ENCODE results near the gene HOXD9.

HOXD9 gene

DNA sequence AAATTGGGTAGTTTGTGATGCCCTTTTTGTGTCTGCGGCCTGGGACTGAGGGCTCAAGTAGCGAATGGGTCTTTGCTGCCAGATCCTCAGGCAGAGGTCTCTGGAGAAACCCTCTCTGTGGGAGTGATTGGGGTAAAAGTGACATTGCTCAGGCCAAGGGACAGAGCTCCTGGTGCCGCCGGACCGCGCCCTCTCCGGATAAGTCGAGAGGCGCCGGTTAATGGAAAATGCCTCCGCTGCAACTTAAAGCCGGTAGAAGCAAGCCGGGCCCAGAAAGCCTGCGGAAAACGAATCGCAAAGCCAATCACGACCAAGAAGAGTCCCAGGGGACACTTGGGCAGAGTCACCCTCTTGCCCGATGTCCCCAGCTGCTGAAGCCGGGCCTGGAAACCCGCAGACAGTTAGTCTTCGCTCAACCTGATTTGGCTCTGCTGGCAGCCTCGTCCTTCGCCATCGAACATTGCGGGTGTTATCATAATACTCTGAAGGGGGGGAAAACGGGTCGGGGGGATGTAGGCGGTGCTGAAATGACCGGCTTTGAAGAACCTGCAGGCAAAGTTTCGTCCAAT lies 23.3 kb upstream of the HOXD9 start:
- no peak for DNase-seq

DNA sequence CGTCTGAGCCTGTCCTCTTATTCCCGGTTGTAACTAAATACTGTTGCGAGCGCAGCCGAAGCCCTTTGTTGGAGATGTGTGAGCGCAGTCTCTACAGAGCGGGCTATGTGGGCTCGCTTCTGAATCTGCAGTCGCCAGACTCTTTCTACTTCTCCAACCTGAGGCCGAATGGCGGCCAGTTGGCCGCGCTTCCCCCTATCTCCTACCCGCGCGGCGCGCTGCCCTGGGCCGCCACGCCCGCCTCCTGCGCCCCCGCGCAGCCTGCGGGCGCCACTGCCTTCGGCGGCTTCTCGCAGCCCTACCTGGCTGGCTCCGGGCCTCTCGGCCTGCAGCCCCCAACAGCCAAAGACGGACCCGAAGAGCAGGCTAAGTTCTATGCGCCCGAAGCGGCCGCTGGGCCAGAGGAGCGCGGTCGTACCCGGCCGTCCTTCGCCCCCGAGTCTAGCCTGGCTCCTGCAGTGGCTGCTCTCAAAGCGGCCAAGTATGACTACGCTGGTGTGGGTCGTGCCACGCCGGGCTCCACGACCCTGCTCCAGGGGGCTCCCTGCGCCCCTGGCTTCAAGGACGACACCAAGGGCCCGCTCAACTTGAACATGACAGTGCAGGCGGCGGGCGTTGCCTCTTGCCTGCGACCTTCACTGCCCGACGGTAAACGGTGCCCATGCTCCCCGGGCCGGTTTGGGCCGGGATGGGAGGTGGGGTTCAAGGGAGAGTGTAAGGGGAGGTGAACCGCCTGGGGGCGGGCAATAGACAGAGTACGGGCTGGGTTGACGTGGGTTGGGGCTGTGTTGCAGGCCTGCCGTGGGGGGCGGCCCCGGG lies 22.6 kb upstream of the HOXD9 start, which contains the start of gene HOXD12:
Gene HOXD12 (plus strand): TSS at position 68 of the 819 bp plus-strand sequence. CDS start 7 bp downstream, at position 75.
- DNase-seq = no peak

DNA sequence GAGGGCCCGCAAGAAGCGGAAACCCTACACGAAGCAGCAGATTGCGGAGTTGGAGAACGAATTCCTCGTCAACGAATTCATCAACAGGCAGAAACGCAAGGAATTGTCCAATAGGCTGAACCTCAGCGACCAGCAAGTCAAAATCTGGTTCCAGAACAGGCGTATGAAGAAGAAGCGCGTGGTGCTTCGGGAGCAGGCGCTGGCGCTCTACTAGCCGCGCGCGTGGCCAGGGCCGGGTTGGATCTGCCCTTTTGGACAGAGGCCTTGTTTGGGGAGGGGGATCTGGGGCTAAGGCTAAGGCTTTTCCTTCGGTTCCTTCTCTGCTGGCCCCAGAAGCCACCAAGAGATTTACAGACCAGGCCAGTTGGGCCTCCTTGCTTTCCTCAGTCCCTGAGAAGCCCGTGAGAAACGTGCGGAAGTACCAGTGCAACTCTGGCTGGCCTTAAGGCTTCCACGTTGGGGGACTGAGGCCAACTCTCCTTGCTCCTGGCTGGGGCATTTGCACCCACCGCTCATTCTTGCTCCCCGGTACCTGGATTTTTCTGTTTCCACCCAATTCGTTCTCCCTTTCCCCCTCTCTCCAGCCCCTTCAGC lies 21.9 kb upstream of the HOXD9 start:
- no peak for DNase-seq

DNA sequence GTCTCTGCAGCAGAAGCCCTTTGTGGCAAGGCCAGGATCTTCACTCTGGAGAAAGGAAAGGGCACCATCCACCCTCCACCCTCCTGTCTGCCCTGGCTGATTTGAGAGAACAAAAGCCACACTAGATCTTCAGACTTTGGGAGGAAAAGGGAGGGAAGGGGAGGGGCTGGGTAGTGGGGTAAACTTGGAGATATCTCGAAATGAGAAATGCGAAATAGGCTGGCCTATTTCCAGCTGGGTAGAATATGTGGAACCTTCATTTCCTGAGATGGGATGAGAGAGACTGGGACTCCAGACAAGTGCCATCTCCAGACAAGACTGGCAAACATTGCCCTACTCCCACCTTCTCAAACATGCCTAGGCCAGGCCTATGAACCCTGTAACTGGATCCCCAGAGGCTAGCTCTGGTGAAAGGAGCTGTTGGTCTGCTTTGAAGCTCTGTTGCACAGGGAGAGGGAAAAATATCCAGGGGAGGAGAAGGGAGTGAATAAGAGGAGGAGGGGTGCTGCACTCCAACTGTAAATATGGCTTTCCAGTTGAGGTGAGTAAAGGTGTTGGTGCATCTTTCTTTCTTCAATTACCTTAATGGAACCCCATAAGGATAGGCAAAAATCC lies 21.2 kb upstream of the HOXD9 start:
- DNase-seq = no peak

DNA sequence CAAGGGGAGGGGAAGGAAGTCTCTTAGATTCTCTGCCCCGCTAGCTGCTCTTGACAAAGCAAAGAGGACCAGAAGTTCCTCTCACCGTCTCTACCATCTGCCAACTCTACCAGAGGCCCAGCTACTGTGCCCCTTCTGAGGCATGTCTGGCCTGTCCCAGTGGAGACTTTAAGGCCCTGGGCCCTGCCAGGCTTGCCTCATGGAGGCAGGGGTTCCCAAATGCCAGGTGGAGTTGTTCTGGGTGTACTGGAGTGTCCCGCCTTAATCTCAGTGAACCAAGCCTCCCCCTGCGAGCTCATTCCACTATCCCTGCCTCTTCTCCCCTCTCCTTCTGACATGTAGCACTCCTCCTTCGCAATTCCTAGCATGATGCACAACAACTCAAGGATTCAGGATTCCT lies 20.7 kb upstream of the HOXD9 start:
- no peak for DNase-seq

DNA sequence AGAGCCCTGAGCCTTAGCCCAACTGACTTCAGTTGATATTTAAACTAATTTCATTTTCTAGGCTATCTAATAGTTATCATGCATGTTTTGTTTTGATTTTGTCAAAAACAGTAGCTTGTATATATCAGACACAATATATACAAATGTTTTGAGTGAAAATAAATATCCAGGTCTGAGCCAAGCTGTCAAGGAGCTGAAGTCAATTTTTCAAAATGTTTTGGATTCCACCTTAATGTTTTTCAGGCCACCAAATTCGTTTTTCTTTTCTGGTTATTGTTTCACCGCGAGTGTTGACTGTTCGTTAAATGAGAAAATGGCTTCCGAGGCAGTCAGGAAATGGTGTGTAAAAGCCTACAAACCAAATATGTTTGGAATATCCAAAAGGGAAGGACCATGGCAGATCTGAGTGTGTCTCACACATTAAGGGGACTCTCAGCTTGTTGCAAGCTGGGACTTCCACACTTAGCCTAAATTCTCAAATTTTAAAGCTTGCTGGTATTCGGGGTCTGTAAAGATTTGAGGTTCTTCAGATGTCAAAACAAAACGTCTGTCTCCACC lies 20.1 kb upstream of the HOXD9 start:
- no peak for DNase-seq

DNA sequence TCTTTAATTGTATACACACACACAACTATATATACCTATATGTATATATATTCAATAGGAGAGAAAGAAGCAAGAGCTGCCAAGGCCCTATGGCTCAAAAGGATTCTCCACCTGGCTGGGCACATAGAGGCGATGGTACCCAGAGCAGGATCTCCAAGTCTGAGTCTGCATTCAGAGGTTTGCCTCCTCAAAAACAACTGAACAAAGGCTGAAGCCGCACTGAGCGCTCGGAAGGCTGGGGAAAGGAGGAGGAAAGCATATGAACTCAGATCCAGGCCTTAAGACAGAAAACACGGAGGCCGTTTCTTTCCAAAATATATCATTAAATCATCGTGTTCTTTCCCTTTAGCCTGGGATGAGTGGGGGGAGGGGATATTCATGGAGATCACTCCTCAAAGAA lies 19.3 kb upstream of the HOXD9 start:
- DNase-seq = no peak

DNA sequence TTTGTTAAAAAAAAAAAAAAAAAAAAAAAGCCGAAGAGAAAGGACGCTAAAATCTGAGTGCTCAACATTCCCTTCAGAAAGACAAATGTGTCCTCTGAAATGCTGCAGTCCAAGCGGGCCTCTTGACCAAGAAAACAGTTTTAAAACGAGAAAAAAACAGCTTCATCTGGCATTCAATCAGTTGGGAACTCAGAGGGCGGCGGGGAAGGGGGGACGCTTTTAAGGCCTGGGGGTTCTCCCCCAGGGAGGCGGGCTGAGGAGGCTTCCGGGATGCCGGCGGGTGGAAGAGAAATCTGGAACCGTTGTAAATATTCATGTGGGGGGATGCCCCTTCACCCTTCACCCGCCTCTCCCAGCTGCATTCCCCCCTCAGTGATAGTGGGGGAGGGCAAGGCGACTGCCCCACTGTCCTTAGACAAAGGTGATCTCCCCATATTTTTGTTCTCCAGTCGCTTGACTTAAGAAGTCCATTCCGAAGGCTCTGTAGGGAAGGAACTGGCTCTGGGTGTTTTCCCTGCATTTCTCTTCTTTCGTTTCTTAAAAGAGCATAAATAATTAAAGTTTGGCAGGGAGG lies 18.7 kb upstream of the HOXD9 start:
- DNase-seq = no peak

DNA sequence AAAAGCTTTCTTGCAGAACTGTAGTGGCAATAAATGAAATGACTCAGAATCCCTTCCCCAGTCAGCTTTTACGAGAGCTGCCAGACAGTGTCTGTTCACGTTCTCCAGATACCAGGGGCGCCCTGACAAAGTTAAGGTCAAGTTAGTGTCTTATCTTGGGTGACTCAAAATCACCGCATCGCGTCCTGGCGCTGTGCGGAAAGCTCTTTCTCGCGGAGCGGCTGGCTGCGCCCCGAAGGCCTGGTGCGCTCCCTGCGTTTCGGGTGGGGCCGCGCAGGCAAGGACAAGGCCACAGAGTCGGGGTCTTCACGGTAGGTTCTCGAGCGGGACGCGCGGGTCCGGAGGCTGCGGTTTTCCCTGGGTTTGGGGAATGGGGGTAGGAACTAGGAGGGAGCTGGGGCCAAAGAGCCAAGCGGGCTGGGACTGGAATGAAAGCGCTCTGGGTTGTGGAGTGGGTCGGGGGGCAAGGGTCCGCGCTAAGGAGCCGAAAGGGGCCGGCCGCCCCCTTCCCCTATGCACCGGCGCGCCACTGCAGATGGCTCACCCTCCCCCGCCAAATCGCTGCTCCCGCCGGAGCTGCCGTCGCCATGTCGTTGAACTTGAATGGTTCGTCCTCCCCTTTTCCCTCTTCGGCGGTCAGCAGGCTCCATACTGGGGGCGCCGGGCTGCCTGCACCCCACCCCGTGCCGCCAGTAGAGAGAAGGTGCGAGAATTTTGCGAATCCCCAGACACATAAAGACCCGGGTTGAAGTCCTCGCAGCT lies 18.0 kb upstream of the HOXD9 start:
- DNase-seq = no peak

DNA sequence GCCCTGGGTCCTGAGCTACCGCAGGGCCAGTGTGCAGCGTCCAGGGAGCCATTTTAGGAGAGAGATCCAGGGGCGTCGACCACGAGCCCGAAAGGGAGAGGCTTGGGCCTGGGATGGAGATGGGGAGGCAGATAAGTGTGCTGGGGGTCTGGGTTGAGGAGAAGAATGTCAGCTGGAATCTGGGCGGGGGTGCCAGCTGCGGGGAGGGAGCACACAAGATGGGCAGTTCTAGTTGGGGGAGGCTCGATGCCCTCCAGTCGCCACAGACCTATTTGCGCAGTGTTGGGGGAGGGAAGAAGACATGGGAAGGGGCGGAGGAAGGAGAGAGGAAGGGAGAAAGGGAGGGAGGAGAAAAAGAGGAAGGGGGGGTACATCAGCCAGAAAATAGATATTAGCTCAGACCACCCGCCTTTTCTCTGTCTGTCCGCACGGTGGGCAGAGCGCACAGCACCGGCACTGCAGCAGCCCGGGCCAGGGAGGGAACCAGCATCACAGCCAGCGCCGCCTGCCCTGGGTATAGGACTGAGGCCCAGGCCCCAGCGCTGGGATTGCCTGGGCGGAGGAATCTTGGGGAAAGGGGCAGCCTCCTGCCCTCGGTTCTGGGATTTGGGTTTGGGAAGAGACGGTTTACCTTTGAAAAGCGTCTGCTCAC lies 17.3 kb upstream of the HOXD9 start:
- DNase-seq = no peak

DNA sequence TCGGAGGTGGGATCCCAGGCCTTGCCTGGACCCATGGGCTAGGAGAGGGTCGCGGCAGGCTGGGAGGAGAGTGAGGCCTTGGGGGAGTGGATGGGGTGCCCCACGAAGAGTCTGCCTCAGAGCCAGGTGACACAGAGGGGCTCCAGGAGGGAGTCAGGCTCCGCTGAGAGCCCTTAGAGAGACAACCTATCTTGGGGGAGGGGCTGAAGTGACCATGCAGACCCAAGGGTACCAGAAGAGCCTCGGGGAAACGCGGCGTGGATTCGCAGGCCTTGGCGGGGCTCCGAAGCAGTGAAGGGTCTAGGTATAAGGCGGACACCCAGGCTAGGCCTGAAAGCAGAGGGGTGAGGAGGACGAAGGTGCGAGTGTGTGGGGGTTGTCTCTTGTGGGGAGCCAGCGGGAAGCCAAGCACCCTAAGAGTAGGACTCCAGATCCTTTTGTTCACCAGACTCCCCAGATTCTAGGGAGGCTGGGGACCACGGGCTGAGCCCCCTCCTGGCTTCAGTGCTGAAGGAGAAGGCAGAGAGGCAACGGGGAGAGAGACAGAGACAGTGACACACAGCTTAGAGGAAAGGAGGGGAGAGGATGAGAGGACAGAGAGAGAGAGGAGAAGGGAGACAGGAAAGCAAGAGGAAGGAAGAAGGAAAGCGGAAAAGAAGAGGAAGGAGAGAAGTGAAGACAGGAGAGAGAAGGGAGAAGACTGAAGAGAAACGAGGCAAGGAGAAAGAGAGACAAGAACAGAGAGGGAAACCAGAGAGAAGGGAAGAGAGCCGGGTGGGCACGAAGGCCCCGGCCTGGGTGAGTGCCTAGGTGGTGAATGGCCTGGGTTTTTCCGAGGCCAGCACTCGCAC lies 16.6 kb upstream of the HOXD9 start:
- no peak for DNase-seq

DNA sequence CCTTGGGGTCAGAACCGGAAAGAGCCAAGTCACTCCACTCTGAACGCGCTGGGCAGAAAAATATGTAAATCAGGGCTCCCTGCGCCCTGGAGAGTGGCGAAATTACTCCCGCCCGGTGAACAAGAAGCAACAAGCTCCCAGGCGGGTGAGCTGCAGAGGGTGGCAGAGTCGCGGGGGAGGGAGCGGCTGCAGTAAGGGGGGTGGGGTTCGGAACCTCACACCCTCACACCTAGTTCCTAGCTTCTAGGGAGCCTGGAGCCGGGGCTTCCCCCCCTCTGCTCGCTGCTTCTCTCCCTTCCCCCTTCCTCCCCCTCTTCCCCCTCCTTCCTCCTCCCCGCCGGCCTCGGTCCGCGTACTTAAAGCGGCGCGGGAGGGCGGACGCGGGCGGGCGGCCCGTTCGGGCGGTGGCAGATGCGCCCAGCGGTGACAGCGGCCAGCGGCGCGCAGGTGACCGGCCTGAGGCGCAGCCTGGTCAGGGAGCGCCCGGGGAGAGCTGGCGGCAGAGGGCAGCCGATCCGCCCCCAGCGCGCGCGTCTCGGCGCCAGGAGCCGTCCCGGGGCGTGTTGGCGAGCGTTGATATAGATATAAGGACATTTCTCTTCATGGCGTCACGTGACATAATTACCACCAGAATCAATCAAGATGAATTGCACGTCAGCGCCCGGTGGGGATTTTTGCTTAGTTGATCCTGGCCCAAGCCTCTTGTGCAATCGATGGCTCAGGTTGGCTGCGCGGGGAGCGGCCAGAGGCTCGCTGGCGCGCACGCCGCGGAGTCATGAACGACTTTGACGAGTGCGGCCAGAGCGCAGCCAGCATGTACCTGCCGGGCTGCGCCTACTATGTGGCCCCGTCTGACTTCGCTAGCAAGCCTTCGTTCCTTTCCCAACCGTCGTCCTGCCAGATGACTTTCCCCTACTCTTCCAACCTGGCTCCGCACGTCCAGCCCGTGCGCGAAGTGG lies 15.7 kb upstream of the HOXD9 start, which contains the start of gene HOXD11:
Gene HOXD11 (plus strand): TSS at position 700 of the 959 bp plus-strand sequence. CDS start 76 bp downstream, at position 776.
- DNase-seq = no peak

DNA sequence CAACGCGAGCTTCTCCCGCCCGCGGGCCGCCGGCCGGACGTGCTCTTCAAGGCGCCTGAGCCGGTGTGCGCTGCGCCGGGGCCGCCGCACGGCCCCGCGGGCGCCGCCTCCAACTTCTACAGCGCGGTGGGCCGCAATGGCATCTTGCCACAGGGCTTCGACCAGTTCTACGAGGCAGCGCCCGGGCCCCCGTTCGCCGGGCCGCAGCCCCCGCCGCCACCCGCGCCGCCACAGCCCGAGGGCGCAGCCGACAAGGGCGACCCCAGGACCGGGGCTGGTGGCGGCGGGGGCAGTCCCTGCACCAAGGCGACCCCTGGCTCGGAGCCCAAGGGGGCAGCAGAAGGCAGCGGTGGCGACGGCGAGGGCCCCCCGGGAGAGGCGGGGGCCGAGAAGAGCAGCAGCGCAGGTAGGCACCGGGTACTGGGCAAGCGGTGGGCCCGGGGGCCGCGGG lies 14.8 kb upstream of the HOXD9 start:
- no peak for DNase-seq

DNA sequence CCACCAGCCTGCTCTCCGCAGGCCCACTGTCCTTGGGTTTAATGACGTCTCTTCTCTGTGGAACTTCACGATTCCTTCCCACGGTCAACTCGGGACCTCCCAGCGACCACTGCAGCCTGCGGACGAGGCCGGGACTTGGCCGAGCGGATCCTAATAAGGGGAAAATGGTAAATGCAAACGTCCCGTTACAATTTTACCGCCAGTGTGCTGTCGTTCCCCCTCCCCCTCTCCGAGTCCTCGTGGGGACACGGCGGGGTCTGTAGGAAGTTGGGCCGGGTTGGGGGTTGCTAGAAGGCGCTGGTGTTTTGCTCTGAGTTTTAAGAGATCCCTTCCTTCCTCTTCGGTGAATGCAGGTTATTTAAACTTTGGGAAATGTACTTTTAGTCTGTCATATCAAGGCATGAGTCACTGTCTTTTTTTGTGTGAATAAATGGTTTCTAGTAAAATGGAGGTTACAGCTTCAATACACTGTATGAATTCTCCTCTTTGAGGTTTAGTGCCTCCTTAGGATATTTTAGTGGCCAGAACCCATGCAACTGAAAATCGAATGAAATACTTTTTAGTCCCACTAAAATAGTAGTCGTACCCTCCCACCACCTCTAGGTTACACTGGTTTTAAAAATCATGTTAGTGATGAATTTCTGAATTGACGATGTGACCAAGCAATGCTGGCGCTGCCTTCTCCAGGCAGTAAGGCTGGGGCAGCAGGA lies 13.2 kb upstream of the HOXD9 start:
- DNase-seq = no peak

DNA sequence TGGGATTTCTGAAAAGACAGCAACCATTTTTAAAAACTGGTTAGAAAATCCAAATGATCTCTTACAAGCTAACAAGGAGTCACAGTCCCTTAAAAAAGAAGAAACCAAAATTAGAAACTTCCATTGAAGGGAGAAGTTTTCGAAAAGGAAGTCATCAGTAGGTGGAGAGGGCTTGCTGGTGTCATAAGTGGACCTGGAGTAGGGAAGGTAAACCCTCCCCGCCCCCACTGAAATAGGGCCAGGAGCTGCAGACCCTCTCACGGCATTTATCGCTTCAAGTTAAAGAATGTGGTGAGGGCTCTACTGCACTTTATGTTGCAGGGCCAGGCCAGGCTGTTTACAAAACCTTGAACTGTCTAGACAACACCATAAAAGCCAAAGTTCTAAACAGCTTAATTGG lies 12.6 kb upstream of the HOXD9 start:
- no peak for DNase-seq

DNA sequence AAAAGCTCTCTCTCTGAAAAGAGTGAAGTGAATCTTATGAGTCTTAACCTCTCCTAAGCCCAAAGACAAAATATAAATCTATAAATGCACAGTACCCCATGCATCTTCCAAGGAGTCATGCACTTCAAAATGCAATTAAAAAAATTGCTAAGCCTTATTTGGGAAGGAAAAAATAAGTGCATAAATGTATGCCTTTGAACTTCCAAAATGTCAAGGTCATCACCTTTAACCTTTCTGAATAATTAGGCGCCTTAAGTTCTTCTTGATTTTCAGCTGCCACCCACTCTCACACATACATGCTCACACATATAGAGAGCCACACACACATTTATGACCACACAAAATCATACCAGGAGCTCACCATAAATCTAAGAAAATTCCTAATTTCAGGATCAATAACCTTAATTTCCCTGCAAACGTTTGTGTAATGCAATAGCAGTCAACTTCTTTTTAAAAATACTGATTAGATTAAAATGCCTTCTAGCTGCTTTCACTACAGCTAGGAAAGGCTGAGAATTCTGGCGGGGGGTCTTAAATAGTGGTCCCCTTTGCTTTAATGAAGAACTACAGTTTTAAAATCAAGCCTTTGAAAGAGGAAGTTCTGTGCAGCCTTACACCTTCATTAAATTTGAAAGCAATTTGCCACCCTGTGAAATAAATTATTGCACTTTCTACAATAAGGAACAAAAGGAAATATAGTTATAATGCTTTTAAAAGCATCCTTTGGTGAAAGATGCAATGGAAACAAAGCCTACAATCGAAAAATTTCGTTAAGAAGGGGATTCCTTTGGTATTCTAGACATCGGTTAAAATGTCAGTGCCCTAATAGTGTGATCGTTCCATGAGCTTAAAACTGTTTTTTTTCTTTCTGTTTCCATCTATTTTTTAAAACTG lies 11.9 kb upstream of the HOXD9 start:
- DNase-seq = no peak

DNA sequence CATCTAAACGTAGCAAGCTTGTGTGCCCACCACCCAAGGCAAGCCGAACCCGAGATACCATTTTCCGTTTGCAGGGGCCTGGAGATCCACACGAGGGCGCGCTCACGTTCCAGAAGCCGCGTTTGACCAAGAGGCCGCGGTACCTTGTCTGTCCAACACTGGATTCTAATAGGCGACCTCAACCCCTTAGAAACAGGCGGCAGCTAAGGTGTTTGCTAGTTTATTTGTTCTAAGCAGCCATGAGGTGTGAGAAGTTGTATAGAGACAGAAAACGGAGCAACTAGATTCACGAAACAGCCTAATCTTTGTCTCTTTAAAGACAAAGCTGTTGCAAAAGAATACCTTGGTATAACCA lies 11.2 kb upstream of the HOXD9 start:
- no peak for DNase-seq

Data from CD4-positive, alpha-beta T cell treated with Interleukin-1 beta for 1 hour (primary cell).